ENCODE data around the gene DNASE1L2. TPM values are rescaled to one million over a fixed set of nuclear protein-coding genes. Genes with fewer than 3 reads are reported as not detected.

DNASE1L2 gene
- total RNA-seq (1 to 10 TPM; 2.5 to 3.5 TPM), polyA plus RNA-seq (ENCODE audit: insufficient read depth, low read depth, low replicate concordance) (1.1 TPM)
- long read RNA-seq, donor 1, result 0 reads
- long read RNA-seq, donor 2, result 0 reads

GRCh38 chr16:2236337-2237101 lies at the start of gene DNASE1L2:
Gene DNASE1L2, plus strand, starts transcription at chr16:2236444. Its CDS starts 373 bp downstream, at chr16:2236817.
- Histone ChIP-seq H3K4me1 (peaks cover 9% of the 10 kb centered on the region), H3K27me3 (no peaks in the 10 kb centered on the region), H3K36me3 (ENCODE audit: low read depth, missing control alignments) (no peaks in the 10 kb centered on the region), H3K4me3 (peak within 1 kb of the TSS; percentile 15 to 17), H3K9me3 (no peaks in the 10 kb centered on the region), H3K27ac (no peak within 1 kb of the TSS)
- TF ChIP-seq POLR2A (IDR thresholded peaks at IDR 0.05) (no peak), CTCF (IDR thresholded peaks at IDR 0.05) (no peak)
- intact Hi-C loops (cut with DNase I; ENCODE audit: low total_unique reads), result no loop called here
- 0 to 31% methylated on average over 8 to 27 of the region's 64 CpGs for WGBS, 2 donors
- no peak for DNase-seq

GRCh38 chr16:2186505-2186904 lies 49.7 kb upstream of the DNASE1L2 start:
- H3K27me3 ChIP-seq, result no peaks in the 10 kb centered on the region
- H3K4me3 ChIP-seq, result no peak overlapping the region
- no peaks in the 10 kb centered on the region for H3K4me1 ChIP-seq
- DNase-seq, result no peak
- intact Hi-C loops (cut with DNase I; ENCODE audit: low total_unique reads), result no loop called here
- 94 to 100% methylated on average over 7 to 20 of the region's 20 CpGs for WGBS, 2 donors
- H3K9me3 ChIP-seq, result no peaks in the 10 kb centered on the region
- H3K36me3 ChIP-seq (ENCODE audit: low read depth, missing control alignments), result no peaks in the 10 kb centered on the region
- TF ChIP-seq CTCF (IDR thresholded peaks at IDR 0.05) (no peak), POLR2A (IDR thresholded peaks at IDR 0.05) (no peak)
- no peak overlapping the region for H3K27ac ChIP-seq

GRCh38 chr16:2187212-2187611 lies 49.0 kb upstream of the DNASE1L2 start:
- Histone ChIP-seq H3K36me3 (ENCODE audit: low read depth, missing control alignments) (no peaks in the 10 kb centered on the region), H3K27me3 (no peaks in the 10 kb centered on the region), H3K4me3 (no peak overlapping the region), H3K9me3 (no peaks in the 10 kb centered on the region), H3K27ac (no peak overlapping the region), H3K4me1 (no peaks in the 10 kb centered on the region)
- 66% methylated on average over 17 of the region's 17 CpGs; no CpG with 5 or more reads in 1 of the 2 donors for WGBS, 2 donors
- intact Hi-C loops (cut with DNase I; ENCODE audit: low total_unique reads), result no loop called here
- no peak for TF ChIP-seq POLR2A (IDR thresholded peaks at IDR 0.05)
- no peak for TF ChIP-seq CTCF (IDR thresholded peaks at IDR 0.05)
- DNase-seq, result no peak

GRCh38 chr16:2188395-2188794 lies 47.8 kb upstream of the DNASE1L2 start:
- no peak overlapping the region for H3K27ac ChIP-seq
- no peaks in the 10 kb centered on the region for H3K9me3 ChIP-seq
- intact Hi-C loops (cut with DNase I; ENCODE audit: low total_unique reads), result no loop called here
- DNase-seq, result no peak
- no peaks in the 10 kb centered on the region for H3K36me3 ChIP-seq (ENCODE audit: low read depth, missing control alignments)
- H3K27me3 ChIP-seq, result no peaks in the 10 kb centered on the region
- TF ChIP-seq POLR2A (IDR thresholded peaks at IDR 0.05), result no peak
- TF ChIP-seq CTCF (IDR thresholded peaks at IDR 0.05), result no peak
- WGBS, 2 donors, result 96% methylated on average over 8 of the region's 8 CpGs
- no peaks in the 10 kb centered on the region for H3K4me1 ChIP-seq
- H3K4me3 ChIP-seq, result no peak overlapping the region

All from testis (tissue), 5 donors.